GM21825 (cell line): ENCODE data around the gene CRTC1.
"Not testable (repeated sequence)": the region's sequence is repeated elsewhere in the genome, so short reads cannot be mapped to it uniquely, and the experiment has no call there.

Experiments
- ATAC-seq: cut with Tn5 transposase; IDR thresholded peaks from one replicate; pipeline ENCODE4 v1.9.1; 2021; ENCODE audit warnings: mild to moderate bottlenecking, moderate library complexity; ENCODE audit not compliant: unreplicated experiment

The CRTC1 gene

GRCh38 chr19:18796239-18796638 is 112.8 kb downstream of the CRTC1 start:
- no peak for ATAC-seq

GRCh38 chr19:18798384-18799352 is 115.2 kb downstream of the CRTC1 start:
- no peak for ATAC-seq

DNA sequence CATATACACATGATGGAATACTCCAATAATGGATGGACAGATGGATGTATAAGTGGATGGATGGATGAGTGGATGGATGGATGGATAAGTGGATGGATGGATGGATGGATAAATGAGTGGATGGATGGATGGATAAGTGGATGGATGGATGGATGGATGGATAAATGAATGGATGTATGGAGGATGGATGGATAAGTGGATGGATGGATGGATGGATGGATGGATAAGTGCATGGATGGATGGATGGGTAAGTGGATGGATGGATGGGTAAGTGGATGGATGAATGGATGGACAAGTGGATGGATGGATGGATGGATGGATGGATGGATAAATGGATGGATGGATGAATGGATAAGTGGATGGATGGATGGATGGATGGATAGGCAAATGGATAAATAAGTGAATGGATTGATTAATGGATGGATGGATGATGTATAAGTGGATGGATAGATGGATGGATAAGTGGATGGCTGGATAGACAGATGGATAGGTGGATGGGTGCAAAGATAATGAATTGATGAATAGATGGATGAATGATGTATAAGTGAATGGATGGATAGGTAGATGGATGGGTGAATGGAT is 116.0 kb downstream of the CRTC1 start:
- no peak for ATAC-seq

DNA sequence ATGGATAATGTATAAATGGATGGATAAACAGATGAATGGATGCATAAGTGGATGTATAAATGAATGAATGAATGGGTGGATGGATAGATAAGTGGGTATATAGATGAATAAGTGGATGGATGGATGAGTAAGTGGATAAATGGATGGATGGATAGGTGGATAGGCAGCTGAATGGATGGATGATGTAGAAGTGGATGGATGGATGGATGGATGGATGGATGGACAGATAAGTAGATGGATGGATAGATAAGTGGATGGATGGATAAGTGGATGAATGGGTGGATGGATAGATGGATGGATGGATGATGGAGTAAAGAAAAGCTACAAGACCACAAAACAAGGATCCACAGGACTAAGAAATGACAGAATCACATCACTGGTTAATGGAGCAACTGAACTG is 116.6 kb downstream of the CRTC1 start:
- ATAC-seq: no peak

GRCh38 chr19:18800636-18801035 is 117.2 kb downstream of the CRTC1 start:
- ATAC-seq: no peak

- no peak for ATAC-seq
These were observed 118.9 kb downstream of the CRTC1 start for GRCh38 chr19:18802354-18802753.

DNA sequence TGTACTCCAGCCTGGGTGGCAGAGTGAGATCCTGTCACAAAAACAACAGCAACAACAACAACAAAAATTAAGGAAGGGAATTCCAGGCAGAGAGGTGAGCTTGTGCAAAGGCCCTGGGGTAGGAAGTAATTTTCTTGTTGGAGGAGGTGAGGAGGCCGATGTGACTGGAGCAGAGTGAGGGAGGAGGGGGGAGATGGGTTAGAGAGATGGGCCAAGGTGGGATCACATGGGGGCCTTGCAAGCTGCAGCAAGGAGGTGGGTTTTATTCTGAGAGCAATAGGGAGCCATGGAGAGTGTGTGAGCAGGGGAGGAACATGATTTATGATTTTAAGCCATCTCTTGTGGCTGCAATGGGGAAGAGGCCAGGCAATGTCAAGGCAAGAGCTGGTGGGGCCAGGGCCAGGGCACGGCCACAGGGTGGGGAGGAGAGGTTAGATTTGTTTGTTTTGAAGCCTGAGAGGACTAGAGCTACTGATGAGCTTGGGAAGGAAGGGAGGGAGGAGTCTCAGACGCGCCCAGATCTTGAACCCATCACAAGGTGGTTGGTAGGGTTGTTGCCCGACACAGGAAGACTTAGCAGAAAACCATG is 120.2 kb downstream of the CRTC1 start:
- ATAC-seq: no peak

DNA sequence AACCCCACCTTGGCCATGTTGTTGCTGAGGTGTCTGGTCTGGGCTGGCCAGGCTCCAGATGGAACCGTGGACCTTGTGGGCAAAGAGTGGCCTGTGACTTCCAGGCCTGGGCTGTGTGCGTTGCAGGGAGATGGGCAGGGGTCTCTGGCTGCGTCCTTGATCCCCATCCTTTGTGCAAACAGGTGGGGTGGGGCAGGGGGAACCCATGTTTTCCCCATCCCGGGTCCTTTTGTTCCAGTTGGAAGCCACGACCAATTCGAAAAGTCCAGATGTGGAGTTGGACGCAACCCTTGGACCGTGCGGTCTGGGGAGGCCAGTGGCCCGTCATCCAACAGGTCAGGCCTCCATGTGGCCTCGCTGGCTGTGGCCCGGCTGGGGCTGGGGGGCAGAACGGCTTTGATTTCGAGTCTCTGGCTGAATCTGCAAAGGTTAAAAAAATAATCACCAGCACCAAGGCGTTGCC is 120.7 kb downstream of the CRTC1 start:
- ATAC-seq: no peak

DNA sequence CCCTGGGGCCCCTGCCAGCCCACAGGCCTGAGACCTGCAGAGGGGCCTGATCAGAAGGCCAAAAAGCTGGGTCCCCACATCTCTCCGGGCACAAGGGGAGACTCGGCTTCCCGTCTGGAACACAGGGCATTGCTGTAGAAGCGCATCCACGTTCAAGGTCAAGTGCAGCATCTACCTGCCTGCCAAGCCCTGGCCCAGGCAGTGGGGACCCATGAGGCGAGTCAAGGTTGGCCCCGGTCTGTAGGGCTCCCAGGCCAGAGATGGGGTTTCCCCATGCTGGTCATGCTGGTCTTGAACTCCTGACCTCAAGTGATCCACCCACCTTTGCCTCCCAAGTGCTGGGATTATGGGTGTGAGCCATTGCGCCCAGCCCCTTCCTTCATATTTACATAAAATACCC is 121.2 kb downstream of the CRTC1 start:
- ATAC-seq: no peak

GRCh38 chr19:18807861-18808331 is 124.4 kb downstream of the CRTC1 start:
- no peak for ATAC-seq

DNA sequence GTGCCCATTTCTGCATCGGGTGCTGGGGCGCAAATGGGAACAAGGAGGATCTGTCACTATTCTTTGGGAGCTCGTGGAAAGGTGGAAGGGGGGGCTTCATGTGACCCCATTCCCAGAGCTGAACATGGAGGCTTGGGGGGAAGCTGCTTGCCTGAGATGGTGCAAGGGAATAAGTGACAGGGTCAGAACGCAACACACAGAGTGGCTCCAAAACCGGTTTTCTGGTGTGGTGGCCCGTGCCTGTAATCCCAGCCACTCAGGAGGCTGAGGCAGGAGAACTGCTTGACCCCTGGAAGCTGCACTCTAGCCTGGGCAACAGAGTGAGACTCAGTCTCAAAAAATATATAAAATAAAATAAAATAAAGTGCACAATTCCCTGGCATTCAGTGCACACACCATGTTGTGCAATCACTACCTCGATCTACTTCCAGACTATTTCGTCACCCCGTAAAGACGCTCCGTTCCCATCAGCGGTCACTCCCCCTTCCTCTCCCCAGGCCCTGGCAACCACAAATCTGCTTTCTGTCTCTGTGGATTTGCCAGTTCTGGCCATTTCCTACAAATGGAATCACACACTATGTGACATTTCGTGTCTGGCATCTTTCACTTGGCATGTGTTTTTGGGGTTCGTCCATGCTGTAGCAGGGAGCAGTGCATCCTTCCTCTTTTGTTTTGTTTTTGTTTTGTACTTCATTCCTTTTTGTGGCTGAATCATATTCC is 125.8 kb downstream of the CRTC1 start:
- no peak for ATAC-seq

GRCh38 chr19:18811638-18812037 is 128.2 kb downstream of the CRTC1 start:
- ATAC-seq: not testable (repeated sequence)

GRCh38 chr19:18814063-18814462 is 130.6 kb downstream of the CRTC1 start:
- ATAC-seq: no peak

- ATAC-seq: no peak
These were observed 132.2 kb downstream of the CRTC1 start for GRCh38 chr19:18815673-18816072.

GRCh38 chr19:18816645-18817044 is 133.2 kb downstream of the CRTC1 start:
- ATAC-seq: not testable (repeated sequence)

GRCh38 chr19:18817574-18817973 is 134.1 kb downstream of the CRTC1 start:
- ATAC-seq: no peak

GRCh38 chr19:18828786-18829185 is 145.3 kb downstream of the CRTC1 start:
- ATAC-seq: no peak

DNA sequence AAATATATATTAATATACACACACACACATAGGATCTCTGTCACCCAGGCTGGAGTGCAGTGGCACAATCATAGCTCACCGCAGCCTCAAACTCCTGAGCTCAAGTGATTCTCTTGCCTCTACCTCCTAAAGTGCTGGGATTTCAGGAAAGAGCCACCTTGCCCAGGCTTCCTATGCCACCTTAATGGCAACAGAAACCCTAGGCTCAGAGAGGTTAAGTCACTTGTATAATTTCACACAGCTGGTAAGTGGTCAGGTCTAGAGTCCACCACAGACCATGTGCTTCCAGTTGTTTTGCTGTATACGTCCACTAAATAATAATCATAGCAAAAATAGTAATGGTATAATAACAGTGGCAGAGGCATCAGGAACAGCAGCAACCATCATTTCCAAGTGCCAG is 147.0 kb downstream of the CRTC1 start:
- no peak for ATAC-seq

DNA sequence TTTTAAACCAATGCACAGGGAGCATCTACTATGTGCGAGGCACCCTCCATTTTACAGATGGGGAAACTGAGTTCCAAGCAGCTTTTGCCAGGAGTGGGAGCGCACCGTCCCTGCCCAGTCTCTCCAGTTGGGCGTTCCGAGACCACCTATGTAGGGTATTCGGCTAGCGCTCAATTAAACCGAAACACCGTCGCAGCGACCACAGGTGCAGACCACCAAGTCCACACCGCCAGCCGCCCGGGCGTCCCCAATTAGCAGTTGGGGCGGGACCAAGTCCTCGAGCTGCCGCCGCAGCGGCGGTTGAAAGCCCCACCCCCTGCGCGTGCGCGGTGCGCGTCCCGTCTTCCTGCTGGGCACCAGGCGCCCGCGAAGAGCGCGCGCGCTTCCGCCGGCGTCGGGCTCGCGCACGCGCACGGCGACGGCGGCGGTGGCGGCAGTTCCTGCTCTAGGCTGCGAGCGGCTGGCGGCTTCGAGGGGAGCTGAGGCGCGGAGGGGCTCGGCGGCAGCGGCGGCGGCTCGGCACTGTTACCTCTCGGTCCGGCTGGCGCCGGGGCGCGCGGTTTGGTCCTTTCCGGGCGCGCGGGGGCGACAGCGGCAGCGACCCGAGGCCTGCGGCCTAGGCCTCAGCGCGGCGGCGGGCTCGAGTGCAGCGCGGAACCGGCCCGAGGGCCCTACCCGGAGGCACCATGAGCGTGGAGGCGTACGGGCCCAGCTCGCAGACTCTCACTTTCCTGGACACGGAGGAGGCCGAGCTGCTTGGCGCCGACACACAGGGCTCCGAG is 148.2 kb downstream of the CRTC1 start, which contains the start of gene UPF1:
Gene UPF1, plus strand, starts transcription at position 436 of the 782 bp plus-strand sequence. Its CDS starts 251 bp downstream, at position 687.
- peak; percentile 76 for ATAC-seq
